ENCODE data around the gene RPL38.
A peak's percentile ranks its signal among the peaks of the same experiment; 100 is the strongest.

The RPL38 gene

DNA sequence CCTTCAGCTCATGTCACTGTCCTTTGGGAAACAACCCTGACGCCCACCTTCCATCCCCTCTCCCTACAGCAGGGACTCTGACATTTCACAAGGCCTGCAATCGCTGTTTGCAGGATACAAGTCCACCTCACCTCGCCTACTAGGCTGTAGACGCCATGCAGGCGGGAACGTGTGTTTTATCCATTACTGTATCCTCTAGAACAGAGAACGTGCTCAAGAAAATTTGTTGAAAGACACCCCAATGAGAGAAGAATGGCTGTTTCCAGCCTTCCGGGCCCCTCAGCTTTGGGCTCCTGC is 8.4 kb downstream of the RPL38 start:
- DNase-seq, result no peak

DNA sequence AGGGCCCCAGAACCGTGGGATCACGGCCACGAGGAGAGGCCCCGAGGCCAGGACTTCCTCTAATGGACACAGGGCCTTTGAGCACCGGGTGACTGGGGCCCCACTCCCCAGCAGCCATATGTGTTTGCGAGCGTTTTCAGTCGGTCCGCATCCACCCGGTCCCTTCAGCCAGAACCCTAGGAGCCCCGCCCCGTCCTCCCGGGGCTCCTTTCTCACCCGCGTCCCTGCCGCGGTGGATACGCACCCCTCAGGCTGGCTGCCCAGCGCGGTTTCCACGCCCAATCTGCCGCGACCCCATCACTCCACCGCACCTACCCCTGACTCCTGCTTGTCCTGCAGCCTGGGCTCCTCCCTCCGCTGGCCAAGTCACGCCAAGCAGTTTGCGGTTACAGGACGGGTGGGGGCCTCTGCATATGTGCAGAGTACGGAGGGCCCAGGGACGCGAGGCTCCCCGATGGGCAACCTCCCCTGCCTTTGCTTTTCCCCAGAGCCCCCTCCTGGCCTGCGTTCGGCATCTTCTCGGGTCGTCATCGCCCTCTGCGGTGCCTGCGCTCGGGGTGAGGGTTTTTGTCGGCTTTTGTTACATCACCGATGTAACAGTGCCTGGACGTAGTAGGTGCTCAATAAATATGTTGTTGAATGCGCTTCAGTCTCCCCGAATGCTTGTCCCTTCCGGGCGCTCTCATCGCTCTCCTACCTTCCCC is 8.9 kb downstream of the RPL38 start:
- DNase-seq, result no peak

DNA sequence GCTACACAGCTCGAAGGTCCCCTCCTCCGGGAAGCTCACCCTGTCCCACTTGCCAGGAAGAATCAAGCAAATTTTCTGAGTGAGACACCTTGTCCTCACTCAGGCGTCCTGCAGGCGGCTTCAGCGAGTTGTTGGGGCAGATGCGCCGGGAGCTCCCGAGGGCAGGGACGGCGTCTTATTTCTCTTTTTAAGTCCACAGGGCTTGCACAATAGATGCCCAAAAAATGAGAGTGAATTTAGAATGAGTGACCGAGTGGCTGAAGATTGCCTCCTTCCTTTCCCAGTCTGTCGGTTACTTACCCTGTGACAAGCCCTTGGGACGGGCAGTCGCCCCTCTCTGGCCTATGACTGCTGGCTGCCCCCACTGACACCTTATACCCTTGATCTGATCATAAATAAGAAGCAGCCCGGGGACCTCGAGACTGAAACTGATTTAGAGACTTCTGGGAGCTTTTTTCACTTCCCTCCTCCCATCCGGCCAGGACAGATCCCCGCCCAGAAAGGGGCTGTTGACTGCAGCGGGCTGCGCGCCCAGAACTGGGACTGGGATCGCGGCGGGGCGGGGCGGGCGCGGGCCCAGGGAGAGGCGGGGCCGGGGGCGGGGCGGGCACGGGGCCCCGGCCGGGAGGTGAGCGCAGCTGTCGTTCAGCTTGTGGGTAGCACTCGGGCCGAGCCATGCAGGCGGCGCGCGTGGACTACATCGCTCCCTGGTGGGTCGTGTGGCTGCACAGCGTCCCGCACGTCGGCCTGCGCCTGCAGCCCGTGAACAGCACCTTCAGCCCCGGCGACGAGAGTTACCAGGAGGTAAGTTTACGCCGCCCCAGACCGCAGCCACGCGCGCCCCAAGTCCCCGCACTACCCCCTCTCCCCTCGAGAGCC is 9.7 kb downstream of the RPL38 start, which contains the start of gene TTYH2:
Gene TTYH2 (plus strand): TSS at position 659 of the 879 bp plus-strand sequence. CDS start 17 bp downstream, at position 676.
- peak; percentile 42 for DNase-seq

DNA sequence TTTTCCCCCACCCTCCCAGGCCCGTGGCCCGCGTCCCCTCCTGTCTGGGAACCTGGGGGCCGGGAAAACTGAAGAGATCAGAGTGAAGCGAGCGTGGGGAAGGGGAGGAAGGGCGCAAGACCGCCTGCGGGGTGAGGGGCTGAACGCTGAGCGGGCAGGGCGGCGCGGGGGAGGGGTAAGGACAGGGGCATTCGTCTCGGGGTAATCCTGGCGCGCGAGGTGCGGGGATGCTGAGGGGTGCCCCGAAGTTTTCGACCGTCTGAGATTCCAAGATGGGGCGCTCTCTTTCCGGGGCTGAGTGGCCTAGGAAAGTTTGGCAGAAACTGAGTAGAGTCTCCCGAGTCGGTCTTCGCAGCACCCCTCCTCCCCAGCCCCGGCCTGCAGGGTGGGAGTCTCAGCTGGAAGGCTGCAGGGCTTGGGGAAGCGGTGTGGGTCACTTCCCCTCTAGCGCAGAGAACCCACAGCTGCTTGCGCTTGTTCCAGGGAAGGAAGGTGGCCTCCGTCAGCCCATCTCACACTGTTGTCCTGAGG is 10.4 kb downstream of the RPL38 start:
- DNase-seq, result no peak

DNA sequence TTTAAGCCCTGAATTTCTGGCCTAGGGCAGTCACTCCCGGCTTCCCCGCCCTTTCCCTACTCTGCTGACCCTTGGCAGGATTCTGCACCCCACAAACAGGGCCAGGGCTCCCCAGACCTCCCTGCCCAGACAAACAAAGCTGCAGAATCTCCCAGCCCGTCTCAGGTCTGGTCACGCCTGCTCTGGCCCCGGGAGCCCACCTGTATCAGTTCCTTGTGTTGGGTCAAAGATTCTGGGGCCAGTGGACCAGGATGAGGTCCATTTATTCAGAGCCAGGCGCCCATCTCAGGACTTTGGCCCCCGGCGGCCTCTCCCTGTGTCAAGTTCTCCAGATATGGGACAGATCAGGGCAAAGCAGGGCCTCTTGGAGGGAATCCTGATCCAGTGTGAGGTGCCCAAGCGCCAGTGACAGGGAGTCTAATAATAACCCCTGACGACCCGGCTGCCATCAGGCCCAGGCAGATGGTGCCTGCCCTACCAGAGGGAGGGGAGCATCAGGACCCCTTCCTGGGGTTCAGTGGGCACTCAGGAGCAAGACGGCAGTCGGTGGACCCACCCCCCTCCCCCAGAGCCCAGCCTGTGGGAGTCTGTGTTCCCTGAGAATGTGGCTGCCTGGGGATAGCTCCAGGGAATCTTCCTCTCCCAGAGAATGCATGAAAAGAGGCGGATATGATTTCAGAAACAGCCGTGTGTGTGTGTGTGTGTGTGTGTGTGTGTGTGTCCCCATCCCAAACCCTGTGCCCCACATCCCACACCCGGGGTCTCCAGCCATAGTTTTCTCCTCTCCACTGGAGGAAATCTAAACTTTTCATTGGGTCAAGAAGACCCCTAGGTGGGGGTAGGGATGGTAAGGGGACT is 11.2 kb downstream of the RPL38 start:
- DNase-seq, result no peak

DNA sequence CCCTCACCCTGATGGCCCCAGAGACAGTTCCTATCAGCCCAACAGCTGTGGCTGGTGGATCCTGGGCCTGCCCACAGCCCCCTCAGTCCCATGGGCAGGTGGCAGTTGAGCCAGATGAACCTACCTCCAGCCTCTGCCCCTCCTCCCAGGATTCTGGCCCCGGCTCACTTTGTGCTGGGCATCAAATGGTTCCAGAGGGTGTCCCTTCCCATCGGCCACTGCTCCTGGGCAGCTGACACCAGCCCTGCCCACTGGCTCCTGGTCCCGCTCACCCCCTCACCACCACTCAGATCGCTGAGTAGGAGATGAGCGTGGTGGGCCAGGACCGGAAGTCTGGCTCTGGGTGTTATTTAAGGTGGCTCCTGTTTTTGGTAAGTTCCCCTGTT is 11.9 kb downstream of the RPL38 start:
- DNase-seq, result no peak

DNA sequence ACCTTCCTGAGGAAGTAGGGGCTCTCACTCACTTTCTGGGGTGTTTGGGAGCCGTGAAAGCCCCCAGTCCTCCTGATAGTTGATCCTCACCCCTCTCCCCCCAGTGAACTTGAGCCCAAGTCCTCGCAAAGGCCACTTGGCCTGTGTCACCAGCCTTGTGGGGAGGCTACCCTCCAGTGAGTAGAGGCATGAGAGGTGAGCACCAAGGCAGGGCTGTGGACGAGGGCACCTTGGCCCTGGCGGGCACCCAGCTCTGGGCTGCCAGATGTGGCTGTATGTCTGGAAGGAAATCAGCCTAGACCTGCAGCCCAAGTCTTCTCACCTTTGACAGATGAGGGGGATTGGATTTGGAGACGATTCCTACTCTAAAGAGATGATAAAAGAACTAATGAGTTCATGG is 13.0 kb downstream of the RPL38 start:
- no peak for DNase-seq

DNA sequence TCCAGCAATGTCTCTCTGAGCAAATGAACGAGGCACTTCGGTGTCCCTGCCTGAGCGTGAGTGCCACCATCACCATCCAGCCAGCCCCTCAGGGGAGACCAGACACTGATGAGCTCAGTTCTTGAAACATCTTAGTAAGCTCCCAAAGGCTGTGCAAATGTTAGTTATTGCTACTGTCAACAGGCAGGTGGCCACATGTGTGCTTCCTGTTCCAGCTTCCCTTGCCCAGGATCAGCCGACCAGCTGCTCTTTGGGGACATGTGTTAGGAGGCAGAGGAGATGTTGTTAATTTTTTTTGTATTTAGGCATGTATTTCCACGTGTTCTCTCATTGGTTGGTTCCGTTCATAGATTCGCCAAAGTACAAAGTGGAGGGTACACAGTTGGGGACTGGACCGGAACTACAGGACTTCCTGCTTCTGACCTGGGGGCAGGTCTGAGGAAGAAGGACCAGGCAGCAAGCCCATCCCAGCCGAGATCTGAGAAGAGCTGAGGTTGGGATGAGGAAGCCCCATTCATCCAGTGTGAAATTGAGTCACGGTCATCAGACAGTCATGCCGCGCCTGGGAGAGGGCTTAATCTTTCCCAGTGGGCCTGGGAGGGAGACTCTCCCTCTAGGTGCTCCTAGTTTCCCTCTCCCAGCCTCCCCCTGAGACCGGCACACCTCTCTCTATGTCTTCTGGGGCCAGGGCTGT is 13.7 kb downstream of the RPL38 start:
- DNase-seq, result peak; percentile 57

DNA sequence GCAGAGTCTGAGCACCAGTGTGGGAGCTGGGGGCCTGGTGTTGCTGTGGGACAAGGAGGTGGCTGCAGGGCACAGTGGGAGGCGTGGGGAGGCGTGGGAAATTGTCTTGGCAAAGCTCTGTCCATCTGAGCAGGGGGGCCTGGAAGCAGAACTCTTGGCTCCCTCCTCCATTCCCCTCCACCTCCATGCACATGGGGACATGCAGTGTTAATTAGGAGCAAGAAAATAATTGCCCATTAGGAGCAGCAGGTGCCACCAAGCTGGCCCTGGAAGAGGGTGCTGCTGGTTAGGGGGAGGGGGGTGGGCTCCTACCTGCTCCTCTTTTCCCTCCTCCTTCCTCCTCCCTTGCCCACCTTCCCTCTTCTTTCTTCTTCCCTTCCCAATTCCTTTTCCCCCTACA is 14.4 kb downstream of the RPL38 start:
- DNase-seq, result no peak

DNA sequence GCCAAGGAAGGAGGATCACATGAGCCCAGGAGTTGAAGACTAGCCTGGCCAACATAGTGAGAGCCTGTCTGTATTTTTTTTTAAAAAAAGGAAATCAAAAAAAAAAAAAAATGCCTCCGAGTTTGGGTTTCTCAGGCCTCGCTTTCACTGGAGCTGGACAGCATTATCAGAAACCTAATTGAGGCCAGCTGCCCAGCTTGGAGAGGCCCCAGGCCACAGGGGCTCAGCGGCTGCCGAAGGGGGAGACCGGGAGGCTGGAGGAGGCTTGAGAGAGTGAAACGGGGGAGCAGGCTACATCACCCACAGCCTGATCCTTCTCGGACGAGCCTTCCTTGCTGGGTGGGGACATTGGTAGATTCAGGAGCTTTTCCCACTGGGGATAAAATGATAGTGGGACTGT is 15.0 kb downstream of the RPL38 start:
- no peak for DNase-seq

DNA sequence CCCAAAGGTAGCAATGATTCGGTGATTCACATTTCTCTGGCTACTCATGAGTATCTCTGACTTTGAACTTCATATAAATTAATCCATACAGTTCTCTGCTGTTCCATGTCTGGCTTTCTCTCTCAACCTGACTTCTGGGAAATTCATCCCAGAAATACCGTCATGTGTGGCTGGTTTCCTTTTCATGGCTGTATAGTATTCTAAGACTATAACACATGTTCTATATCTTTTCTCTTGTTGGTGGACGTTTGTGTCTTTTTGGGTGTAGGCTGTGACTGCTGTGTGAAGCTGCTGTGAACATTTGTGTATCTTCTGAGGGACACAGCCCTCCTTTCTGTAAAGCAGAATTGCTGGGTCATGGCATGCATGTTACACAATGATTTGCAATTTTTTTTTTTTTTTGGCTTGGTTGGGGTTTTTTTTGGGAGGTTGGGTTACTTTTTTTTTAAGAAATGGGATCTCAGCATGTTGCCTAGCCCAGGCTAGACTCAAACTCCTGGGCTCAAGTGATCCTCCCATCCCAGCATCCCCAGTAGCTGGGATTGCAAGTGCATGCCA is 16.2 kb downstream of the RPL38 start:
- DNase-seq, result no peak

DNA sequence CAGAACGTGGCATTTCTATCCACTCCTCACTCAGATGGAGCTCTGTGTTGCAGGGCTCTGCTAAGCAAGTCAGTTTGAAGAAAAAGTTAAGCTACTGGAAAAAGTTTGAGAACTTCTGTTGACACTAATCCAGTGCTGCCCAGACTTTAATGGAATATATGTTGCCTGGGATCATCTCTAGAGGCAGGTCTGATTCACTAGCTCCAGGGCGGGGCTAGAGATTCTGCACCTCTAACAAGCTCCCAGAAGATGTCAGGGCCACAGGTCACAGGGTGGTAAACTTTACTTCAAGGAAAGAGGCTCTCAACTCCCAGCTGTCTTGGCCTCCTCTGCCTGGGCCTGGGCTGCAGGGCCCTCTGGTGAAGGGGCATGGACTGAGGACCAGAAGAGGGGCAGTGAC is 16.7 kb downstream of the RPL38 start:
- DNase-seq, result no peak

DNA sequence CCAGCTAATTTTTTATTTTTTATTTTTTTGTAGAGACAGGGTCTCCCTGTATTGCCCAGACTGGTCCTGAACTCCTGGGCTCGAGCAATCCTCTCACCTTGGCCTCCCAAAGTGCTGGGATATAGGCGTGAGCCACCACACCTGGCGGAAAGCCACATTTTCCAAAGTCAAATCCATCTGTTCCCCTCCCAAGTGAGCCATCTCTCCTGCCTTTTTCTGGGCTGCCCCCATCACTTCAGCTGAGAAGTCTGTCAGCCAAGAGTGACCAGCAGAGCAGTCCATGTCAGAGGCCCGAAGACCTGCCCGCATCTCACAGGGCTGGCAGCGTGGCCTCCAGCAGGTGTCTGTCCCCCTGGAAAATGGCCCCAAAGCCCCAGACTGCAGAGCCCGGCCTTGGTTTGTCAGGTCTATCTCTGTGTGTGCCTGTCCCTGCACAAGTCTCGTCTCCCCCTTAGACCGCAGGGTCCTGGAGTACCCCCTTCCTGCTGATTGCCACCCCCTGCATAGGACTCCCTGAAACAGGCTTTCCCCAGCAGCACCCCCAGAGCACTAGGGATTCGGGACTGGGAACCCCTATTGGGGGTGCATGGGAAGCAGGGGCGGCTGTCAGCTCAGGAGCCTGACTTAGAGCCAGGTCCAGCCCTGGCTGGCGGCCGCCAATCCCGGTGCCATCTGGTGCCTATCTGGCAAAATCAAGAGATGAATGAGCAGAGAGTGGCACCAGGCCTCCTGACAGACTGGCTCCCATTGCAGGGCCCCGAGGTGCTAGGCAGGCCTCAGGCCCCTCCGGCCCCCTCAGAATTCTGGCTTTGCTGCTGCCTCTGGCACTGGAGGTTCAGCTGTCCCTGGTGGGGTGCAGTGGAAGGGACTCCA is 17.7 kb downstream of the RPL38 start:
- DNase-seq, result no peak

DNA sequence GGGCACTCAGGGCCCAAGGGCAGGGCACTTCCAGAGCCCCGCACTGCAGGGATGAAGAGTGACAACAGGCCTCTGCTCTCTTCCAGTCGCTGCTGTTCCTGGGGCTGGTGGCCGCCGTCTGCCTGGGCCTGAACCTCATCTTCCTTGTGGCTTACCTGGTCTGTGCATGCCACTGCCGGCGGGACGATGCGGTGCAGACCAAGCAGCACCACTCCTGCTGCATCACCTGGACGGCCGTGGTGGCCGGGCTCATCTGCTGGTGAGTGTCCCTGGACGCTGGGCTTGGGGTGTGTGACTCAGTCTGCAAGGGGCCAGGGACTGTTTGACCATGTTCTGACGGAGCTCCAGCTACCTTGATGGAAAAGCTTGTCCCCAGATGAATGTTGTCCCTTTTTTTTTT is 18.9 kb downstream of the RPL38 start:
- no peak for DNase-seq

DNA sequence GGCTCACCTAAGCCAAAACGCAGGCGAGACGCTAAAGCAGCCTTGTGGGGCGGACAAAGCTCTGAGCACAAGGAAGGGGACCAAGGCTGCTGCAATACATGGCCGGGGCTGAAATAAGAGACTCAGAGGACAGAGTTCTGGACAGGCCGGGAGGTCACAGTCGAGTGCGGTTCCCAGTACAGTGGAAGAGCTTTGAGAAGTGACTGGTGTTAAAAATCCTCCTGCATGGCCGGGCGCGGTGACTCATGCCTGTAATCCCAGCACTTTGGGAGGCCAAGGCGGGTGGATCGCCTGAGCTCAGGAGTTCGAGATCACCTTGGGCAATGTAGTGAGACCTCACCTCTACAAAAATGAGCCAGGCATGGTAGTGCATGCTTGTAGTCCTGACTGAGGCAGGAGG is 20.4 kb downstream of the RPL38 start:
- DNase-seq, result no peak

DNA sequence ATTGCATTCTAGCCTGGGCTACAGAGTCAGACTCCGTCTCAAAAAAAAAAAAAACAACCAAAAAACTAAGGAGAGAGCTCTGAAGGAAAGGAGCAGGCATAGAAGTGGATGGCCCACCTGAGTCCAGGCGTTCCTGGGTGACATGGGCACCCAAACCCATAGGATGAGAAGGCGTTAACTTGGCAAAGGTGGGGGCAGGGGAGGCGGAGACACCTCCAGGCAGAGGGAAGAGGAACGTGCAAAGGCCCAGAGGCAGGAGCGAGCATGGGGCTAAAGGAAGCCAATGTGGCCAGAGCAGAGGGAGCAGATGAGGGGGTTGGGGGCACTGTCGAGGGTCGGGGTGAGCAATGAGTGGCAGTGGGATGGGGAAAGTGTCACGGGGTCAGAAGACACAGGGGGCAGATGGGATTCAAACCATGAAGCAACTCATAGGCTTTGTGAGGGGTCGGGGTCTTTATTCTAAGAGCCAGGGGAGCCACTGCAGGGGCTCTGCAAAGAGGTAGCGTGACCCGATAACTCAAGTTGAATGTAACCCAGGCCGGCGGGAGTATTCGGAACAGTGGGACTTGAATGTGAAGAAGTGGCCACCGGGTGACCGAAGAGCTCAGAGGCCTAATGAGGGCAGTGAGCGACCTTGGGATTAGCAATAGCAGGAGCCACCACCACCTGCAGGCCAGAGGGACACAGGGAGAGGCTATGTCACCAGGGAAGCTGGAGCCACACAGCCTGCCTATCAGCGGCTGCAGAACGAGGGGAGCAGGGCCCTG is 21.7 kb downstream of the RPL38 start:
- DNase-seq, result no peak

DNA sequence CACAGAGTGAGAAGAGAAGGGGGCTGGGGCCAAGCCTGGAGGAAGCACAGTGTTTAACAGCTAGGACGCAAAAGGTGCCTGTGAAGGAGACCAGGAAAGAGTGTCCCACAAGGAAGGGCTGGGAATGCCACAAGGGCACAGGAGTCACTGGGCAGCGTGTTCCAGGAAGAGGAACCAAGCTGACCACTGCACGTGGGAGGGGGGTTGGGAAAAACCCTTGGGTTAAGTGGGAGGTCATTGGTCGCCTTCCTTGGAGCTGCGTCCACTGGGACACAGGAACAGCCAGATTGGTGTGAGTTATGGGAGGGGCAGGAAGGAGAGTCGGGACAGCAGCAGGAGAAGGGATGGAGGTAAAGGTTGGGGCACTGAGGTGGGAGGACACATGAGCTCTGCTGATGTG is 22.8 kb downstream of the RPL38 start:
- DNase-seq, result no peak

DNA sequence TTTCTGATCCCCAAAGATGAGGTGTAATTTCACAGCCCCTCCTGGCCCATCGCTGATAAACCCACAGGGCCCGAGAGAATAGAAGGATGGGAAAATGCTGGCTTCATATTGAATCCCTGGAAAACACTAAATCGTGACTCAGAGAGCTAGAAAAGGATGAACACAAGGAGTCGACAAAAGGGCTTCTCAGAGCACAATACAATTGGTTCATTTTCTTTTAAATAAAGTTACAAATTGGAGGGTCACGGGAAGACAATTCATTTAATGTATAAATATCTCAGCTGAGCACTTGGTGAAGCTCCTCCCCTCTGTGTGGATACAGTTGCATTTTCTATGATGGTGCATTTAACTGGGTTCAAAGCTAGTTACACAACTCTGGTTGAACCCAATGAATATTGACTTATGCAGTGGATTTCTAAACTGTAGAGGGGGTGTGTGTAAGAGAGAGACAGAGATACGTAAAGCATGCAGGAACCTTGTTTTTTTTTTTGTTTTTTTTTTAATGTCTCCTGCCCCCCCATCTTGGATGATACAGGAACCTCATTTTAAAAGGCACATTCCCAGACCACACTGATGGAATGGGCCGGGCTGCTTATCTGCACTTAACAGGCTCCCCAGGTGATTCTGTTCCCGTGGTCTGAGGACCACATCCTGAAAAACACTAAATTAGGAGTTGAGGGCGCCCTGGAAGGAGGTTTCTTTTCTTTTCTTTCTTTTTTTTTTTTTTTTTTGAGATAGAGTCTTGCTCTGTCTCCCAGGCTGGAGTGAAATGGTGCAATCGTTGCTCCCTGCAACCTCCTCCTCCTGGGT is 24.0 kb downstream of the RPL38 start:
- DNase-seq, result no peak

DNA sequence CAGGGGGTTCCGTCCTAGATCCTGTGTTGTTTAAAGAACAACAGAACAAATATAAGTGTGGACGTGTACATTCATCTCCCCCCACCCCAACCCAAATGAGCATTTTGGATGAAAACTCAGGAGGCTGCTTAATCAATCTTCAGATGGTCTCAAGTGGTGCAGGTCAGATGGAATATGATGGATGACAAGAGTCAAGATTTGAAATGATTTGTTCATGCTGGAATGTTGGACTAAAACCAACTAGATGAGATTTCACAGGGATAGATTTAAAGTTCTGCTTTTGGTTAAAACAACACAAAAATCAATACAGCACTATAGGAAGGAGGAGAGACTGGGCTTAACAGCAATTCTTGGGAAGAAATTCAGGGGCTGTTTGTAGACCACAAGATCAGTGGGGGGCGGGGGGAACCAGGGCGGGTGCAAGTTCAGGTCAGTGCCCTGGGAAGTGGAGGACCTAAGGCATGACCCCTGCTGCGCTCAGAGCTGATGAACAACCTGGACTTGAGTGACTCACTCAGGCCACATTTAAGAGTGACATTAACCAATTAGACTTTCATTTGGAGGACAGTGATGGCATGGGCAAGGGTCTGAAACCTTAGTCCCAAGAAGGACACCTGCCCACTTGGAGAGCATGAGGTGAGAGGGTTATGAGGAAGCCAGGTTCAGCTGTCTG is 25.0 kb downstream of the RPL38 start:
- DNase-seq, result no peak

All from DMS153 (cell line).